Keratinocyte (primary cell): ENCODE data around the gene NSF.

ENCODE experiments used
- EZH2 ChIP-seq: IDR thresholded peaks from one replicate; pipeline ENCODE4 v1.6.1; 2012; ENCODE audit warnings: inconsistent platforms, mild to moderate bottlenecking, low read length, moderate library complexity
- TF ChIP-seq, protein P1 (sequence below), 3 experiments: IDR thresholded peaks in 1 of 3; conservative IDR thresholded peaks in 1 of 3; optimal IDR thresholded peaks in 1 of 3; 2 replicates in 2 of 3; 3 replicates in 1 of 3; pipeline versions ENCODE3 to v1.5.1; 2011; ENCODE audit warnings: low read length in 3 of 3, mild to moderate bottlenecking in 3 of 3, moderate library complexity in 2 of 3, control low read depth in 1 of 3, inconsistent platforms in 1 of 3; ENCODE audit not compliant: insufficient read depth in 2 of 3; ENCODE audit errors: extremely low read depth in 1 of 3

DNA sequence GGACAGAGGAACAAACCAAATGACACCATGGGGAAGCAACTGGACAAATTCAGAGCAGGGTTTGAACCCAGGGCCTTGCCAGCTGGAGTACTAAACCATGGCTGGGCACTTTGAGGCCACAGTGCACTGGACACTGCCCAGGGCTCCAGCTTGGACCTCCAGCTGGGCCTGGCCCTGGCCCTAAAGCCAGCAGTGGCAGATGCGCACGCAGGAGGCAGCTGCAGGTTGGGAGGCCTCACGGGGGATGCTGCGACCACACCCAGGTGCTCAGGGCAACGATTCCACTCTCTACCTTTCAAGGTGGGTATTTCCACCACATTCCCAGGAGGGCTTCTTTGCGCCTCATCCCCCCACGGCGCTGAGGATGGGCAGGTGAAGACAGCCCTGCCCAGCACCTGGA, 199.1 kb downstream of the NSF start:
- TF ChIP-seq, protein P1, sequence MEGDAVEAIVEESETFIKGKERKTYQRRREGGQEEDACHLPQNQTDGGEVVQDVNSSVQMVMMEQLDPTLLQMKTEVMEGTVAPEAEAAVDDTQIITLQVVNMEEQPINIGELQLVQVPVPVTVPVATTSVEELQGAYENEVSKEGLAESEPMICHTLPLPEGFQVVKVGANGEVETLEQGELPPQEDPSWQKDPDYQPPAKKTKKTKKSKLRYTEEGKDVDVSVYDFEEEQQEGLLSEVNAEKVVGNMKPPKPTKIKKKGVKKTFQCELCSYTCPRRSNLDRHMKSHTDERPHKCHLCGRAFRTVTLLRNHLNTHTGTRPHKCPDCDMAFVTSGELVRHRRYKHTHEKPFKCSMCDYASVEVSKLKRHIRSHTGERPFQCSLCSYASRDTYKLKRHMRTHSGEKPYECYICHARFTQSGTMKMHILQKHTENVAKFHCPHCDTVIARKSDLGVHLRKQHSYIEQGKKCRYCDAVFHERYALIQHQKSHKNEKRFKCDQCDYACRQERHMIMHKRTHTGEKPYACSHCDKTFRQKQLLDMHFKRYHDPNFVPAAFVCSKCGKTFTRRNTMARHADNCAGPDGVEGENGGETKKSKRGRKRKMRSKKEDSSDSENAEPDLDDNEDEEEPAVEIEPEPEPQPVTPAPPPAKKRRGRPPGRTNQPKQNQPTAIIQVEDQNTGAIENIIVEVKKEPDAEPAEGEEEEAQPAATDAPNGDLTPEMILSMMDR (optimal IDR thresholded peaks at IDR 0.05 in 1 of 3, IDR thresholded peaks at IDR 0.05 in 1 of 3, conservative IDR thresholded peaks at IDR 0.05 in 1 of 3; ENCODE audit: extremely low read depth in 1 of 3, insufficient read depth in 2 of 3, low read length in 3 of 3), result no peak
- TF ChIP-seq EZH2, result no peak
